ENCODE results near the gene ST14.
A peak's percentile ranks its signal among the peaks of the same experiment; 100 is the strongest.

The ST14 gene

DNA sequence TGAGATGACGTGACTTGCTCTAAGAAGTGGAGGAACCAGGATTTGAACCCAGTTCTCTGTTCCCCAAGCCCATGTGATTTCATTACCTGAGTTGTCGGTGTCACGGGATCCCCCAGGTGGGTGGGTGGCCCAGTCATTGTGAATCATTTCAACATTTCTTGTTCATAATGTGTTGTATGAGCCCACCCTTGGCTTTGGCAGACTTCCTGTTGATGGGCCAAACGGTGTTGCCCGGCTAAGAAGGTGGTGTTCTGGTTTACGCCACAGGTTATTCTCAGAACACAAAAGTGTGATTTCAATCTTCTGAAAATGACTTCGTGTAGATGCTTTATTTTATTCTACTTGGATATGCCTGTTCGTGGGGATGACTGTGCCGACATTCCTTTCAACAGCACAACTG lies 21.6 kb upstream of the ST14 start:
- no peak for DNase-seq

- DNase-seq: no peak
These were observed 20.2 kb upstream of the ST14 start for GRCh38 chr11:130139401-130139800.

DNA sequence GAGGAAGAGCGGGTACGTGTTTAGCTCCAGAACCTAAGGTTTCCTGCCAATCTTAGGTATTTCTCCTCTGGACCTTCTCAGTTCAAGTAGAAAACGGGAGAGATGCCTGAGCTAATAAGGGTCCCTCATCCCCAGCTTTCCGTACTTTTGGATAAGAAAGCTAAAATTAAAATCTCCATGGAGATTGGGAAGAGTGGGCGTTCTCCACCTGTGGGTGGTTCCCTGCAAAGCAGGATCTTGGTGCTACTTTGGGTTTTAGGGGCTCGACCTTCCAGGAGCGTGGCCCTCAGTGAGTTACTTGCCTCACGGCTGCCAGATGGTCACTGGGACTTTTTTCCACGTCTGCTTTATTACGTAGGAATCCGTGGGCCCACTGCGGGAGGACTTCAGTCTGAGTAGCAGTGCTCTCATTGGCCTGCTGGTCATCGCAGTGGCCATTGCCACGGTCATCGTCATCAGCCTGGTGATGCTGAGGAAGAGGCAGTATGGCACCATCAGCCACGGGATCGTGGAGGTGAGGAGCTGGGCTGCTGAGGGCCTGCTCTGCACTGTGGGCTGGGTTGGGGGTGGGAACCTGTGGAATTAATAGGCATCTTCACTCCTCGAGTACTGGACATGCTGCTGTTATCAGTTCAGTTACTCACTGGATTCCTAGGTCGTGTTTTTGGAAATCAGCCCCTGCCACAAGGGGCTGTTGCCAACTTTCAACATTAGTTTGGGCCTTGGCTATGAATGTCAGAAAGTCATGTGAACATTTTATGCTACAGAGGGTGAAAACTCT lies 17.8 kb upstream of the ST14 start:
- no peak for DNase-seq

GRCh38 chr11:130144141-130144540 lies 15.4 kb upstream of the ST14 start:
- DNase-seq: no peak

DNA sequence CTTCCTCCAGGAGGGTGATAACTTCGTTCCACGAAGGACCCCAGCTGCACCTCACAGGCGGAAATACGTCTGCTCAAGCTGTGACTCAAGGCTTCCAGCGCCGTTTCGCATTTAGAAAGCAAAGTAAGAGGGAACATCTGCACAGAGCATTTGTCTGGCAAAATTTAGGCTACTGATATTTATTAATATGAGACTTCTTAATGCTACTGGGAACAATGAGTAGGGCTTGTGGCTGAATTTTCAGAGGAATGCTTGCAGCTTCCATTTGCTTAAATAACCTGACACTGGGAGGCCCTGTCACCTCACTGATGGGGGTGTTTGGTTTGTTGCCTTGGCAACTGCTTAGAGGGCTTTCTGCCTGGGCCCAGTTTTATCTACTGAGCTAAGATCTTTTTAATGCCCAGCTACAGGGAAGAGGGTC lies 14.7 kb upstream of the ST14 start:
- DNase-seq: no peak

DNA sequence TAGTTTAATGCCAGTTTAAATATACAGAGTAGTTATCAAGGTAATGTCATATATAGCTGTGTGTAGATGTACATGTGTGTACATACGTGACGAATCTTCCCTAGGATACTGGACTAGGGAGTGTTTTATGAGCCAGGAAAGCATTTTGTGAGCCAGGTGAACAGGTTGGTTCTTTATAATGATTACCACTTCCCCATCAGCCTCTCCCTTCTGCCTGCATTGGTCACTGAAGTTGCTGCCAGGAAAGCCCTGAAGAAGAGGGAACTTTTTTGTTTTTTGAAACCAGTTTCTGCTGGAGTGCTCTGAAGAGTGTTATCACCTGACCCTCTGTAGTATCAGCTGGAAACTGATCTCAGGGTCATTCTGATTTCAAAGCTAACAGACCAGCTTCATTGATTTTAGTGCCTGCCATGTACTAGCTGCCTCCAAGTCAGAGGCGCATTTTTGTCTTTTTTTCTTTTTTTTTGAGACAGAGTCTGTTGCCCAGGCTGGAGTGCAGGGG lies 14.2 kb upstream of the ST14 start:
- DNase-seq: no peak

DNA sequence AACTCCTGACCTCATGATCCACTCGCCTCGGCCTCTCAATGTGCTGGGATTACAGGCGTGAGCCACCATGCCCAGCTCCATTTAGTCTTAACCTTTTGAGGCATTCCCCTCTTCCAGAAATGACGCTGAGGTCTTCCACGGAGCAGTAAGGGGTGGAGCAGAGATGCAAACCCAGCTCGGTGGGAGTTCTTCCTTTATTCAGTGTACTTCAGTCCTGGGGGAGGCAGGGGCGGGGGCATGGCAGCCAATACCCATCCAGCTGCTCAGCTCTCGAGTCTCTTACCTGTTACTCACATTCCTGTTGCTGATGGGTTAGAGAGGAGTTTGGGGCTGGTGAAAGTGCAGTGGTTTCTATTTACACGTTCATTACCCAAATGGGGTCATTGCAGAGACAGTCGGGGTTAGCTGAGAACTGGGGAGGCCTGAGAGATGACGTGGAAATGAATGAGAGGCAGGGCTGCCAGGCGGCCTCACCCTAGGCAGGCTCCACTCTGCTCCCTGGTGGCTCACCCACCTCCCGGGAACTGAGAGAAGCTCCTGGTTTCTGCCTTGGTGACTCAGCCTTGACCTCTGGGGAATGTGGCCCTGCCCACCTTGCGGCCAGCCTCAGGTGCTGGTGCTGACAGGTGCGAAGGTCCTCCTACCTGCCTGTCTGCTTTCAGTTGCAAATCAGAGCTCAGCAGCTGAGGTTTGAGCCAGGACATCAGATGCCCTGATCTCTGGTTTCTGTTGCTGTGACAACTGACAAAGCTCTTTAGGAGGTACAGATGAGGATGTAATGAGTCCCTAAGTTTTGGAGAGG lies 13.4 kb upstream of the ST14 start:
- DNase-seq: peak; percentile 98

DNA sequence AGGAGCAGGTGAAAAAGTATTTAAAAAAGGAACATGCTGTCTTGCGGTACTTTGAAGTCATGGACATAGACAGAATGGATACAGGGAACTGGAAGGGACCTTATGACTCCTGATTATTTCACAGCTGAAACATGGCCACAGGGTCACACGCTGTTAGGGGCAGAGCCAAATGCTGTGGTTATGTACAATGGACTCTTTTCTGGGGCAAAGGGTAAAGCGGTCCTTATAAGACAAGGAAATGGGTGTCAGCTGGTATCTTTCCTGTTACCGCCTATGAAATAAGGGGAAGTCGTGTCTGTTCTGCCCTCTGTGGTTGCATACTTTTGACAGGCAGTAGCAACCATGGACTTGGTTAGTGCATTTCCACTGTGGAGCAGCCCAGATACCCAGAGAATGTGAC lies 12.8 kb upstream of the ST14 start:
- DNase-seq: no peak

DNA sequence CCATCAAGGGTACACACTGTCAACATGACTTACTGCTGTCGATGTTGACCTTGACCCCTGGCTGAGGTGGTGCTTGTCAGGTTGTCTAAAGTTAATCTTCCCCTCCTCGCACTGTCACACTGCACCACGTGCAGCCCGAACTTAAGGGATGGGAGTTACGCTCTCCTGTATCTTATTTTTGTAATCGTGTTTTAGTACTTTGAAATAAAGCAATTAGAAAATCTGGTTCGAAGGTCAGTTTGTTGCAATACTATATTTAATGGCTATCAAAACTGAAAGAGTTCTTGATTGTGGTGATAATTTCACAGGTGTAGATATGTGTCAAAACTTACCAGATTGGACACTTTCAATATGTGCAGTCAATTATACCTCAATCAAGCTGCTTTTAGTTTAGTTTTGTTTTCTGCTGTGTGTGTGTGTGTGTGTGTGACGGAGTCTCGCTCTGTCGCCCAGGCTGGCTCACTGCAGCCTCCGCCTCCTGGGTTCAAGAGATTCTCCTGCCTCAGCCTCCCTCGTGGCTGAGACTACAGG lies 10.7 kb upstream of the ST14 start:
- no peak for DNase-seq

GRCh38 chr11:130150790-130151189 lies 8.8 kb upstream of the ST14 start:
- DNase-seq: no peak

DNA sequence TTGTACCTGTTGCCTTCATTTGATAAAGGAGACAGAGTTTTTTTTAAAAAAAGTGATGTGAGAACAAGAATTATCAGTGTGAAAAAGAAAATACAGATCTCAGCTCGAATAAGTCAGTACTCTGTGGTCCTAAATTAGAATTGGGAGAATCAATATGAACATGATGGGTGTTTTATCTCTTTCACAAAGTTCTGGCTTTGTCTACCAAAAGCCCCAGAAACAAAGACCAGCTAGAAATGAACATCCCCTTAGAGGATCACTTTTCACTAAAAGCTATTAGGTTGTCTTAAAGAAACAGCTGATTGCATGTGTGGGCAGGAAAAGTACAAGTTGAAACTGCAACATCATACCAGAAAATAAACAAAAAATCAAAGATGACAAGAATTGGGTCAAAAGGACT lies 8.4 kb upstream of the ST14 start:
- DNase-seq: no peak

DNA sequence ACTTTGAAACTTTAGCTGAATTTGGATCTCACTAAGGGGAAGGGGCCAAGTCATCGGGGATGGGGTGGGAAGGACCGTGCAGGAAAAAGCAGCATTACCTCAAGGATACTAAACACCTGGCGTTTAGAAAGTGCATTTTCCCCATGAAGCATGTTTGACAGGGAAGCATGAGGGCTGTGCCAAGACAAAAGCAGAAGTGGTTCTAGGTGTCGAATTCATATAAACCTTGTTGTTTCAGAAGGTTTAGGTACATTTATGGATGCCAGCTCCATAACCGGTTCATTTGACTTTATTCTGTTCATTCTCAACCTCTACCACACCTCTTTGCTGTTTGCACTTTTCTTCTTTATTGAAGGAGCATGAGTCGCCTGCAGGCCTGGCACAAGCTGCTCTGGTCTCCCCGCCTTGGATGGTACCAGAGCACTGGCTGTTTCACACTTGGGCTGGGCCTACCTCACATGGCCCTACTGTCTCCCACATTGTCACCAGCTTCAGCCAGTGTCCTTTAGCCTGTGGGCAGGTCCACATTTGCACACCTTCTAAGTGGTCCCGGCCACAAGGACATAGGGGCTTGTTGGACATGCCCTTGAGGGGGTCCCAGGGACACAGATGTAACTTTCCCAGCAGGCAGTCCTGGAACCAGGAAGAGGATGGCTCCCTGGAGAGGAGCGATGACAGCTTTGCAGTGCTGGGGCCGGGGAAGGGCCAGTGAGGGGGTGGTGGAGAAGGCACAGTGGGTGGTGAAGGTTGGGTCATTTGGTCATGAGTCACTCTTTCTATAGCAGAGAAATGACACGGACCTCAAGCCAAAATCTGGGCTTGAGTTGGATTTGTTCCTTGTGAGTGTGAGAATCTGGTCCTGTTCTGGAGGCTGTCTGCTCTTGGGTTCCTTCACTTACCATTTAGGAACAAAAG lies 3.2 kb upstream of the ST14 start:
- no peak for DNase-seq

DNA sequence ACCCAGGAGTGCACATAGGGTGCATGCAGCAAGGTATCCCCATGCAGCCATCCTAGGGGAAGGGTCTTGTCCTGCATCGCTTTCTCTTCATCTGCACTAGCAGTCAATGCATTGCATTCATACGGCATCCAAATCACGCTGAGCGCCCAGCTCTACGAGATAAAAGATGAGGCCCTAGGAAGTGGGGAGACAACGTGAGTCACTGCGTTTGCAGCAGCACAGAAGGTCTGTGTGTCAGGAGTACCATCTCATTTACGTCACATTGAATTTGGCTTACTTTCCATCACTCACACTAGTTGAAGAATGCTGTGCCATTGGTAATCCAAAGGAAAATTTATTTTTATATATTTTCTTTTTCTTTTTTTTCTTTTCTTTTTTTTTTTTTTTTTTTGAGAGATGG lies 2.5 kb upstream of the ST14 start:
- DNase-seq: no peak

DNA sequence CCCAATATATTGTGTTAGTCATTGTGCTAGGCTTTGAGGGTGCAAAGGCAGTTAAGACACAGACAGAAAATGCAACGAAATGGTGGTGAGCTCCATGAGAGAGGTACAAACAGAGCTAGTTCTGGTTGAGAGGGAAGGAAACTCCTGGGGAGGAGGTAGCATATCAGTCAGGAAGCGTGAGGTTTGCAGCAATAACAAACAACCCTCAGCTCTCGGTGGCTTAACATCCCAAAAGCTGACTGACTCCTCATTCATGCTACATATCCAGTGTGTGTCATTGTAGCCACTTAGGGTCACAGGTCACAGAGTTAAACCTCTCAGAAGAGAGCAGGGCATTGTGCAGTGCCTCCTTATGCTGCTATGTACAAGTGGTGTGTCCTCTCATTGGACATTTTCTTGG lies 1.7 kb upstream of the ST14 start:
- DNase-seq: no peak

- no peak for DNase-seq
These were observed 443 bp upstream of the ST14 start for GRCh38 chr11:130159139-130159538.

DNA sequence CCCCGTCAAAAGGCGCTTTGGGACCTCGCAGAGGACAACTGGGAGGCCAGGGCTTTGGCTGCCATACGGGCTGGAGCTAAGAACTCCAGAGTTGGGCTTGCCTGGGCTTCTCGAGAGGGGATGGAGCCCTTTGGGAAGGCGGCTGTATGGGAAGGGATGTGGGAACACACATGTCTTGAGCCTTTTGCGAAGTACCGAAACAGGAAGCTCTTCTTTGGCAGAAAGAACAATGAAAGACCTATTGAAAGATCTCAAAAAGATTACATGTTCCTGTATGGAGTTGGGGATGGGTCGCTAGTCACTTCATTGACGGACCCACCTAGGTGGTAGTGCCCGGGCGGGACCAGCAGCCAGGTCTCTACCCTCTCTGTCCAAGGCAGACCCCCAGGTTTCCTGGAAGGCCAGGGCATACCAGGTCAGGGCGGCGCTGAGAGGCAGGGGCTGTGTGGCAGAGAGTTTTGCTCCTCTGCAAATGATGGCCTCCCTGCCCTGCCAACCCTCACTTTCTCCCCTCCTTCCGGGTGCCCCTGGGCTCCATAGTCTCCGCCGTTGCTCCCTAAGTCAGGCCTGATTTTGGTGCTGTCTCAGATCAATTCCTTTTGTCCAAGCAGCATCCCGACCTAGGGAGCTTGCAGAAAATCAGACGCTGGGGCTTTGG lies 1.0 kb downstream of the ST14 start:
- no peak for DNase-seq

- no peak for DNase-seq
These were observed 2.0 kb downstream of the ST14 start for GRCh38 chr11:130161441-130162145.

DNA sequence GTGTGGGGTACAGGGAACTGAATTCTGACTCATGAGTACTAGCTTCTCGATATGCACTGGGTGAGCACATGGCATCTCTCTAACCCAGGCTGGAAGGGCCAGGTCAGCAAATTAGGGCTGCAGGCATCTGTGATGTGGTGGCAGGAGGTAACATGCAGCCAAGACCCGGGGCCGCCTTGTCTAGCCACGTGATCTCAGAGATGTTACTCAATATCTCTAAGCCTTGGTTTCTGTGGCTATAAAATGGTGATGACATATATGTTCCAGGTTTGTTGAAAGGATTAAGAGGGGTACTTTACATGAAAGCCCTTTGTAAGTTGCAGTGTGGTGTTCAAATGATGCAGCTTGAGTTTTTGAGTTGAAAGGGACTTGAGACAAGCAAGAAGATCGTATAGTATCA lies 3.2 kb downstream of the ST14 start:
- no peak for DNase-seq

GRCh38 chr11:130163346-130164220 lies 4.0 kb downstream of the ST14 start:
- DNase-seq: peak; percentile 76

GRCh38 chr11:130164221-130164570 lies 4.6 kb downstream of the ST14 start:
- DNase-seq: no peak
